Measurements from ENCODE around the gene CNOT8.

- TF ChIP-seq CTCF (IDR thresholded peaks at IDR 0.05) (no peak), POLR2AphosphoS5 (IDR thresholded peaks at IDR 0.05) (no peak), POLR2A (IDR thresholded peaks at IDR 0.05) (no peak)
Measured at GRCh38 chr5:154817815-154818214, 40.6 kb upstream of the CNOT8 start.
